Calu3 (cell line): Measurements from ENCODE around the gene PSMB7. TPM values are rescaled to one million over a fixed set of nuclear protein-coding genes. Genes with fewer than 3 reads are reported as not detected.

Experiments used
- BruUV-seq: library from RNA; stranded (reverse); fragments of 400-500 nt; replicated peaks from 2 replicates; lab custom pipeline; 2021; lab: Mats Ljungman, UMichigan
- CTCF ChIA-PET: fragments of 300-600 bp; sonication (Branson Sonifier 250); formaldehyde crosslinking; loops from one replicate; lab custom pipeline; 2022; ENCODE audit warnings: antibody characterized with exemption; lab: Charles Lee
- DNase-seq: peaks from one replicate; pipeline ENCODE4 v3.0.0; 2022
- H3K27ac Mint-ChIP-seq: one replicate; pipeline ENCODE4 v1.8.0; 2022; ENCODE audit warnings: mixed read lengths; ENCODE audit not compliant: unreplicated experiment
- H3K27me3 Mint-ChIP-seq: one replicate; pipeline ENCODE4 v1.8.0; 2022; ENCODE audit warnings: mixed read lengths; ENCODE audit not compliant: unreplicated experiment
- H3K36me3 Mint-ChIP-seq: one replicate; pipeline ENCODE4 v1.8.0; 2022; ENCODE audit warnings: mild to moderate bottlenecking, moderate library complexity, mixed read lengths; ENCODE audit not compliant: insufficient read depth, unreplicated experiment
- H3K4me1 Mint-ChIP-seq: one replicate; pipeline ENCODE4 v1.8.0; 2022; ENCODE audit warnings: mild to moderate bottlenecking, low read depth, mixed read lengths; ENCODE audit not compliant: unreplicated experiment
- H3K4me3 Mint-ChIP-seq: one replicate; pipeline ENCODE4 v1.8.0; 2022; ENCODE audit warnings: mild to moderate bottlenecking, low read depth, moderate library complexity, mixed read lengths; ENCODE audit not compliant: unreplicated experiment
- H3K9me3 Mint-ChIP-seq: one replicate; pipeline ENCODE4 v1.8.0; 2022; ENCODE audit warnings: low read depth, mixed read lengths; ENCODE audit not compliant: unreplicated experiment
- CTCF ChIP-seq: fragments of 200-600 bp; IDR thresholded peaks from one replicate; pipeline ENCODE4 v1.8.0; 2022; ENCODE audit warnings: antibody characterized with exemption; ENCODE audit not compliant: unreplicated experiment
- intact Hi-C: fragments of 100-400 bp; cut with micrococcal nuclease; formaldehyde crosslinking; loops from one replicate; pipeline ENCODE4 v1.10.0; 2022; ENCODE audit not compliant: unreplicated experiment
- total RNA-seq: library from RNA; stranded (reverse); gene quantifications from 2 replicates; pipeline ENCODE4 v1.2.3, GENCODE V29; 2022

Gene PSMB7
- total RNA-seq, 1 experiment from 2014 or later: 137 TPM

GRCh38 chr9:124354346-124355038 is 60.8 kb downstream of the PSMB7 start:
- TF ChIP-seq CTCF: no peak
- Mint-ChIP-seq H3K27ac (no peak overlapping the region), H3K4me1 (no peaks in the 10 kb centered on the region), H3K4me3 (no peak overlapping the region), H3K36me3 (peaks cover 64% of the 10 kb centered on the region), H3K9me3 (no peaks in the 10 kb centered on the region), H3K27me3 (no peaks in the 10 kb centered on the region)
- DNase-seq: no peak
- intact Hi-C loops: no loop called here
- CTCF ChIA-PET: no interaction called here
- no TSS peak for BruUV-seq

- no peak for TF ChIP-seq CTCF
- BruUV-seq: no TSS peak
- no peak overlapping the region for H3K27ac Mint-ChIP-seq
- no peaks in the 10 kb centered on the region for H3K4me1 Mint-ChIP-seq
- CTCF ChIA-PET: no interaction called here
- intact Hi-C loops: no loop called here
- H3K4me3 Mint-ChIP-seq: no peak overlapping the region
- peaks cover 64% of the 10 kb centered on the region for H3K36me3 Mint-ChIP-seq
- no peak for DNase-seq
- H3K9me3 Mint-ChIP-seq: no peaks in the 10 kb centered on the region
- H3K27me3 Mint-ChIP-seq: no peaks in the 10 kb centered on the region
Observed at GRCh38 chr9:124353811-124354274, 61.4 kb downstream of the PSMB7 start.

- intact Hi-C loops: no loop called here
- H3K36me3 Mint-ChIP-seq: peaks cover 69% of the 10 kb centered on the region
- no TSS peak for BruUV-seq
- CTCF ChIA-PET: no interaction called here
- TF ChIP-seq CTCF: no peak
- no peak for DNase-seq
- H3K9me3 Mint-ChIP-seq: no peaks in the 10 kb centered on the region
- H3K27ac Mint-ChIP-seq: no peak overlapping the region
- no peak overlapping the region for H3K4me3 Mint-ChIP-seq
- no peaks in the 10 kb centered on the region for H3K4me1 Mint-ChIP-seq
- H3K27me3 Mint-ChIP-seq: no peaks in the 10 kb centered on the region
Observed at GRCh38 chr9:124353166-124353768, 62.0 kb downstream of the PSMB7 start.

GRCh38 chr9:124352616-124353015 is 62.6 kb downstream of the PSMB7 start:
- no peak overlapping the region for H3K27ac Mint-ChIP-seq
- intact Hi-C loops: no loop called here
- H3K36me3 Mint-ChIP-seq: peaks cover 66% of the 10 kb centered on the region
- no peak for TF ChIP-seq CTCF
- no peak overlapping the region for H3K4me3 Mint-ChIP-seq
- no peaks in the 10 kb centered on the region for H3K9me3 Mint-ChIP-seq
- H3K27me3 Mint-ChIP-seq: no peaks in the 10 kb centered on the region
- no TSS peak for BruUV-seq
- no peaks in the 10 kb centered on the region for H3K4me1 Mint-ChIP-seq
- CTCF ChIA-PET: no interaction called here
- DNase-seq: no peak
